ENCODE measurements around the gene STOM.

- TF ChIP-seq POLR2A (IDR thresholded peaks at IDR 0.05; ENCODE audit: low read depth, low read length), result no peak
- TF ChIP-seq TAF1 (IDR thresholded peaks at IDR 0.05; ENCODE audit: low read depth, low read length), result no peak
- no peak for TF ChIP-seq SPI1 (IDR thresholded peaks at IDR 0.05; ENCODE audit: low read depth, low read length)
- TF ChIP-seq PAX5 (IDR thresholded peaks at IDR 0.05; ENCODE audit: insufficient read depth, low read length, severe bottlenecking), result no peak
Observed at GRCh38 chr9:121300283-121301119, 69.5 kb downstream of the STOM start.

Measured in GM12891 (cell line).